Upper lobe of right lung (tissue), 1 donor: ENCODE measurements around the gene CEP72. TPM values are rescaled to one million over a fixed set of nuclear protein-coding genes. Genes with fewer than 3 reads are reported as not detected.

ENCODE experiments used
- ATAC-seq: fragments of 200-7000 bp; cut with Tn5 transposase; one replicate; pipeline ENCODE4 v1.9.1; 2020; ENCODE audit warnings: mild to moderate bottlenecking, moderate library complexity
- DNase-seq: peaks from one replicate; pipeline ENCODE4 v3.0.0-alpha.2; 2020
- H3K27ac ChIP-seq: fragments of 200-600 bp; one replicate; pipeline ENCODE4 v1.8.0; 2022
- H3K27me3 ChIP-seq: fragments of 200-600 bp; one replicate; pipeline ENCODE4 v1.8.0; 2022; ENCODE audit warnings: mild to moderate bottlenecking
- H3K36me3 ChIP-seq: fragments of 200-600 bp; one replicate; pipeline ENCODE4 v1.8.0; 2022
- H3K4me1 ChIP-seq: fragments of 200-600 bp; one replicate; pipeline ENCODE4 v1.8.0; 2022
- H3K4me3 ChIP-seq: fragments of 200-600 bp; one replicate; pipeline ENCODE4 v1.8.0; 2022; ENCODE audit warnings: mild to moderate bottlenecking
- H3K9me3 ChIP-seq: fragments of 200-600 bp; one replicate; pipeline ENCODE4 v1.8.0; 2022
- CTCF ChIP-seq: fragments of 200-600 bp; IDR thresholded peaks from one replicate; pipeline ENCODE4 v1.8.0; 2022; ENCODE audit warnings: antibody characterized with exemption
- intact Hi-C: fragments of 100-400 bp; cut with DNase I; formaldehyde crosslinking; loops from one replicate; pipeline ENCODE4 v1.11.0; 2022
- total RNA-seq: library from RNA; stranded (reverse); fragmentation: NEBNext Ultra II Directional; extraction: Animal tissue kit (Norgen Biotek cat#: 25700); gene quantifications from one replicate; pipeline ENCODE4 v1.2.1, GENCODE V29; 2021
- donor health status: DM: no; HTN: yes; CAD: no; lungs with severe emphysema.

CEP72 gene
- total RNA-seq, 1 donor from 2014 or later = 13.2 TPM

- no peaks in the 10 kb centered on the region for H3K9me3 ChIP-seq
- intact Hi-C loops = no loop called here
- no peaks in the 10 kb centered on the region for H3K4me1 ChIP-seq
- H3K27ac ChIP-seq = no peak overlapping the region
- no peaks in the 10 kb centered on the region for H3K36me3 ChIP-seq
- H3K4me3 ChIP-seq = no peak overlapping the region
- DNase-seq (no peak), ATAC-seq (no peak)
- no peak for TF ChIP-seq CTCF
- H3K27me3 ChIP-seq = peaks cover 14% of the 10 kb centered on the region
These were observed 22.6 kb upstream of the CEP72 start for GRCh38 chr5:589588-589987.

GRCh38 chr5:590346-590745 lies 21.8 kb upstream of the CEP72 start:
- ATAC-seq (no peak), DNase-seq (no peak)
- Histone ChIP-seq H3K36me3 (no peaks in the 10 kb centered on the region), H3K4me1 (no peaks in the 10 kb centered on the region), H3K27me3 (peaks cover 18% of the 10 kb centered on the region), H3K9me3 (no peaks in the 10 kb centered on the region), H3K4me3 (no peak overlapping the region), H3K27ac (no peak overlapping the region)
- no peak for TF ChIP-seq CTCF
- intact Hi-C loops = no loop called here

- H3K27ac ChIP-seq = no peak overlapping the region
- H3K9me3 ChIP-seq = no peaks in the 10 kb centered on the region
- intact Hi-C loops = no loop called here
- H3K4me1 ChIP-seq = no peaks in the 10 kb centered on the region
- no peak overlapping the region for H3K4me3 ChIP-seq
- DNase-seq = peak; percentile 32
- no peaks in the 10 kb centered on the region for H3K36me3 ChIP-seq
- no peak for TF ChIP-seq CTCF
- no peak for ATAC-seq
- peaks cover 29% of the 10 kb centered on the region for H3K27me3 ChIP-seq
These were observed 20.4 kb upstream of the CEP72 start for GRCh38 chr5:591746-592145.

- ATAC-seq (no peak), DNase-seq (peak; percentile 48)
- no peak for TF ChIP-seq CTCF
- intact Hi-C loops = no loop called here
- no peaks in the 10 kb centered on the region for H3K4me1 ChIP-seq
- no peak overlapping the region for H3K27ac ChIP-seq
- no peaks in the 10 kb centered on the region for H3K9me3 ChIP-seq
- peaks cover 29% of the 10 kb centered on the region for H3K27me3 ChIP-seq
- H3K36me3 ChIP-seq = no peaks in the 10 kb centered on the region
- no peak overlapping the region for H3K4me3 ChIP-seq
These were observed 20.0 kb upstream of the CEP72 start for GRCh38 chr5:592158-592557.

GRCh38 chr5:593511-593910 lies 18.6 kb upstream of the CEP72 start:
- intact Hi-C loops = no loop called here
- Histone ChIP-seq H3K9me3 (no peaks in the 10 kb centered on the region), H3K4me1 (no peaks in the 10 kb centered on the region), H3K4me3 (no peak overlapping the region), H3K36me3 (no peaks in the 10 kb centered on the region), H3K27ac (no peak overlapping the region), H3K27me3 (peaks cover 29% of the 10 kb centered on the region)
- TF ChIP-seq CTCF = no peak
- peak; percentile 38 for DNase-seq
- no peak for ATAC-seq

- no peak for TF ChIP-seq CTCF
- H3K36me3 ChIP-seq = no peaks in the 10 kb centered on the region
- intact Hi-C loops = no loop called here
- no peaks in the 10 kb centered on the region for H3K9me3 ChIP-seq
- no peak overlapping the region for H3K4me3 ChIP-seq
- DNase-seq (peak; percentile 5), ATAC-seq (peak; percentile 77)
- H3K4me1 ChIP-seq = no peaks in the 10 kb centered on the region
- H3K27ac ChIP-seq = no peak overlapping the region
- H3K27me3 ChIP-seq = peaks cover 29% of the 10 kb centered on the region
These were observed 17.8 kb upstream of the CEP72 start for GRCh38 chr5:594226-594860.
